ENCODE results near the gene PRKCD. TPM values are rescaled to one million over a fixed set of nuclear protein-coding genes. Genes with fewer than 3 reads are reported as not detected.

Gene PRKCD
- total and polyA plus RNA-seq, 2 donors = 5.2 to 23.8 TPM

GRCh38 chr3:53166781-53167291 is 5.8 kb downstream of the PRKCD start:
- 40% methylated on average over 9 of the region's 9 CpGs for WGBS
- H3K4me1 ChIP-seq (ENCODE audit: insufficient read depth) = no peaks in the 10 kb centered on the region
- H3K36me3 ChIP-seq (ENCODE audit: insufficient read depth) = no peaks in the 10 kb centered on the region
- DNase-seq (ENCODE audit: extremely low spot score) = no peak
- no peak overlapping the region for H3K27ac ChIP-seq (ENCODE audit: low read depth)
- H3K4me3 ChIP-seq (ENCODE audit: low read depth, low read length) = no peak overlapping the region

GRCh38 chr3:53167418-53168174 is 6.6 kb downstream of the PRKCD start:
- H3K27ac ChIP-seq (ENCODE audit: low read depth) = no peak overlapping the region
- H3K4me1 ChIP-seq (ENCODE audit: insufficient read depth) = no peaks in the 10 kb centered on the region
- WGBS = 76% methylated on average over 7 of the region's 7 CpGs

GRCh38 chr3:53168175-53168923 is 7.3 kb downstream of the PRKCD start:
- H3K27ac ChIP-seq (ENCODE audit: low read depth) = no peak overlapping the region
- H3K4me3 ChIP-seq (ENCODE audit: low read depth, low read length) = no peak overlapping the region
- H3K4me1 ChIP-seq (ENCODE audit: insufficient read depth) = no peaks in the 10 kb centered on the region
- DNase-seq (ENCODE audit: extremely low spot score) = no peak
- no peaks in the 10 kb centered on the region for H3K36me3 ChIP-seq (ENCODE audit: insufficient read depth)
- 85% methylated on average over 15 of the region's 15 CpGs for WGBS

More at GRCh38 chr3:53167418-53168174, 6.6 kb downstream of the PRKCD start:
- no peak for DNase-seq (ENCODE audit: extremely low spot score)
- Histone ChIP-seq H3K36me3 (ENCODE audit: insufficient read depth) (no peaks in the 10 kb centered on the region), H3K4me3 (ENCODE audit: low read depth, low read length) (no peak overlapping the region)

- DNase-seq (ENCODE audit: extremely low spot score) = no peak
- Histone ChIP-seq H3K4me1 (ENCODE audit: insufficient read depth) (no peaks in the 10 kb centered on the region), H3K36me3 (ENCODE audit: insufficient read depth) (no peaks in the 10 kb centered on the region), H3K4me3 (ENCODE audit: low read depth, low read length) (no peak overlapping the region), H3K27ac (ENCODE audit: low read depth) (no peak overlapping the region)
- 70% methylated on average over 15 of the region's 15 CpGs for WGBS
These were observed 8.2 kb downstream of the PRKCD start for GRCh38 chr3:53169045-53169831.

GRCh38 chr3:53169832-53170324 is 8.9 kb downstream of the PRKCD start:
- Histone ChIP-seq H3K4me3 (ENCODE audit: low read depth, low read length) (no peak overlapping the region), H3K27ac (ENCODE audit: low read depth) (no peak overlapping the region), H3K36me3 (ENCODE audit: insufficient read depth) (no peaks in the 10 kb centered on the region), H3K4me1 (ENCODE audit: insufficient read depth) (no peaks in the 10 kb centered on the region)
- WGBS = 93% methylated on average over 9 of the region's 9 CpGs
- no peak for DNase-seq (ENCODE audit: extremely low spot score)

- Histone ChIP-seq H3K36me3 (ENCODE audit: insufficient read depth) (no peaks in the 10 kb centered on the region), H3K27ac (ENCODE audit: low read depth) (no peak overlapping the region), H3K4me1 (ENCODE audit: insufficient read depth) (no peaks in the 10 kb centered on the region), H3K4me3 (ENCODE audit: low read depth, low read length) (no peak overlapping the region)
- DNase-seq (ENCODE audit: extremely low spot score) = no peak
- 83% methylated on average over 17 of the region's 17 CpGs for WGBS
These were observed 9.5 kb downstream of the PRKCD start for GRCh38 chr3:53170325-53171063.

- DNase-seq (ENCODE audit: extremely low spot score) = no peak
- H3K4me1 ChIP-seq (ENCODE audit: insufficient read depth) = no peaks in the 10 kb centered on the region
- no peaks in the 10 kb centered on the region for H3K36me3 ChIP-seq (ENCODE audit: insufficient read depth)
- H3K4me3 ChIP-seq (ENCODE audit: low read depth, low read length) = no peak overlapping the region
- H3K27ac ChIP-seq (ENCODE audit: low read depth) = no peak overlapping the region
- WGBS = 69% methylated on average over 7 of the region's 7 CpGs
These were observed 10.0 kb downstream of the PRKCD start for GRCh38 chr3:53171064-53171418.

- no peaks in the 10 kb centered on the region for H3K36me3 ChIP-seq (ENCODE audit: insufficient read depth)
- WGBS = 79% methylated on average over 7 of the region's 7 CpGs
- no peaks in the 10 kb centered on the region for H3K4me1 ChIP-seq (ENCODE audit: insufficient read depth)
- H3K27ac ChIP-seq (ENCODE audit: low read depth) = no peak overlapping the region
- H3K4me3 ChIP-seq (ENCODE audit: low read depth, low read length) = no peak overlapping the region
- no peak for DNase-seq (ENCODE audit: extremely low spot score)
These were observed 11.0 kb downstream of the PRKCD start for GRCh38 chr3:53171827-53172505.

- WGBS = 86% methylated on average over 5 of the region's 5 CpGs
- Histone ChIP-seq H3K4me1 (ENCODE audit: insufficient read depth) (no peaks in the 10 kb centered on the region), H3K36me3 (ENCODE audit: insufficient read depth) (no peaks in the 10 kb centered on the region), H3K4me3 (ENCODE audit: low read depth, low read length) (no peak overlapping the region), H3K27ac (ENCODE audit: low read depth) (no peak overlapping the region)
- no peak for DNase-seq (ENCODE audit: extremely low spot score)
These were observed 12.1 kb downstream of the PRKCD start for GRCh38 chr3:53173107-53173506.

- DNase-seq (ENCODE audit: extremely low spot score) = no peak
- Histone ChIP-seq H3K4me3 (ENCODE audit: low read depth, low read length) (no peak overlapping the region), H3K4me1 (ENCODE audit: insufficient read depth) (no peaks in the 10 kb centered on the region), H3K27ac (ENCODE audit: low read depth) (no peak overlapping the region), H3K36me3 (ENCODE audit: insufficient read depth) (no peaks in the 10 kb centered on the region)
- 84% methylated on average over 9 of the region's 9 CpGs for whole genome bisulfite sequencing
These were observed 13.6 kb downstream of the PRKCD start for GRCh38 chr3:53174346-53175250.

- no peaks in the 10 kb centered on the region for H3K4me1 ChIP-seq (ENCODE audit: insufficient read depth)
- H3K4me3 ChIP-seq (ENCODE audit: low read depth, low read length) = no peak overlapping the region
- H3K36me3 ChIP-seq (ENCODE audit: insufficient read depth) = no peaks in the 10 kb centered on the region
- no peak for DNase-seq (ENCODE audit: extremely low spot score)
- no peak overlapping the region for H3K27ac ChIP-seq (ENCODE audit: low read depth)
- 85% methylated on average over 9 of the region's 9 CpGs for WGBS
These were observed 14.9 kb downstream of the PRKCD start for GRCh38 chr3:53175613-53176540.

Data from urinary bladder (tissue), 4 donors.